ENCODE data around the gene ABHD13.

The ABHD13 gene

GRCh38 chr13:108272333-108272732 lies 54.1 kb downstream of the ABHD13 start:
- H3K4me3 ChIP-seq (ENCODE audit: low read length), result no peak overlapping the region
- H3K27ac ChIP-seq (ENCODE audit: low read length), result no peak overlapping the region
- H3K9ac ChIP-seq (ENCODE audit: low read depth, low read length), result no peak overlapping the region

DNA sequence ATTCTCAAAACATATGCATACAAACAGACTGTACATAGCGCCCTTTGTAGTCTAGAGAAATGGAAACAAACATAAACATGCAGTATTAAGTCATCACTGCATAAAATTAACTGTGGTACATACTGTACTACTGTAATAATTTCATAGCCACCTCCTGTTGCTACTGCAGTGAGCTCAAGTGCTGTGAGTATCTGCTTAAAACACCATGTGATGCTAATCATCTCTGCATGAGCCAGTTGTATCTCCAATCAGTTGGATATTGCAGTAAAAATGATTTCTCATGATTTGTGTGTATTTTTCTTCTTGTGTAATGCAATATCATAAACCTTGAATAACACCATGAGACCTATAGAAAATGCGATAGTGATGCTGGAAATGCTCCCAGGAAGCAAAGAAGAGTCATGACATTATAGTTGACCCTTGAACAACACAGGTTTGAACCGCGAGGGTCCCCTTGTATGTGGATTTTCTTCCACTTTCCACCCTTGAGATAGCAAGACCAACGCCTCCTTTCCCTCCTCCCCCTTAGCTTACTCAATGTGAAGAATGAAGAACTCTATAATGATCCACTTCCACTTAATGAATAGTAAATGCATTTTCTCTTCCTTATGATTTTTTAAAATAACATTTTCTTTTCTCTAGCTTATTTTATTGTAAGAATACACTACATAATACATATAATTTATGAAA lies 55.4 kb downstream of the ABHD13 start:
- Histone ChIP-seq H3K9ac (ENCODE audit: low read depth, low read length) (no peak overlapping the region), H3K4me1 (ENCODE audit: insufficient read depth, low read length) (no peaks in the 10 kb centered on the region), H3K27ac (ENCODE audit: low read length) (no peak overlapping the region), H3K4me3 (ENCODE audit: low read length) (no peak overlapping the region), H3K27me3 (ENCODE audit: insufficient read depth, low read length) (no peaks in the 10 kb centered on the region), H3K36me3 (ENCODE audit: insufficient read depth, low read depth, low read length) (no peaks in the 10 kb centered on the region), H3K9me3 (ENCODE audit: insufficient read depth, low read depth, low read length) (no peaks in the 10 kb centered on the region)

More at GRCh38 chr13:108272333-108272732, 54.1 kb downstream of the ABHD13 start:
- Histone ChIP-seq H3K36me3 (ENCODE audit: insufficient read depth, low read depth, low read length) (no peaks in the 10 kb centered on the region), H3K27me3 (ENCODE audit: insufficient read depth, low read length) (no peaks in the 10 kb centered on the region), H3K9me3 (ENCODE audit: insufficient read depth, low read depth, low read length) (no peaks in the 10 kb centered on the region), H3K4me1 (ENCODE audit: insufficient read depth, low read length) (no peaks in the 10 kb centered on the region)

DNA sequence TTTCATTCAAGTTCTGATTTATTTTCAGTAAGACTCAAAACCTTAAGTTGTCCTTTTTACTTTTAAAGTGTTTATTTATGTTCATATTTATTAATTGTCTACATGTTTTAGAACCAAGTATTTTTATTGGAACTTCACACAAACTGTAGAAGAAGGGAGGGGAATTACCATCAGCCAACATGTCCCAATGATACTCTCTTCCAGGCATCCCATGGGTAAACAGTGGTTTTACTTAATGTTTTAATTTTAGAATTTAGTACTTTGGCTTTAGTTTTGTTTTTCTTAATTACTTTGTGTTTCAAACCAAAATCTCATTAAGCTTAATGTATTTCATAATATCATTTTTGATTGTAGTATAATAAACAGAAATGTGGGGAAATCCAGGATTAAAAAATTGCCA lies 56.5 kb downstream of the ABHD13 start:
- H3K9ac ChIP-seq (ENCODE audit: low read depth, low read length), result no peak overlapping the region
- H3K27ac ChIP-seq (ENCODE audit: low read length), result no peak overlapping the region
- H3K27me3 ChIP-seq (ENCODE audit: insufficient read depth, low read length), result no peaks in the 10 kb centered on the region
- no peaks in the 10 kb centered on the region for H3K4me1 ChIP-seq (ENCODE audit: insufficient read depth, low read length)
- no peaks in the 10 kb centered on the region for H3K36me3 ChIP-seq (ENCODE audit: insufficient read depth, low read depth, low read length)
- H3K4me3 ChIP-seq (ENCODE audit: low read length), result no peak overlapping the region
- no peaks in the 10 kb centered on the region for H3K9me3 ChIP-seq (ENCODE audit: insufficient read depth, low read depth, low read length)

DNA sequence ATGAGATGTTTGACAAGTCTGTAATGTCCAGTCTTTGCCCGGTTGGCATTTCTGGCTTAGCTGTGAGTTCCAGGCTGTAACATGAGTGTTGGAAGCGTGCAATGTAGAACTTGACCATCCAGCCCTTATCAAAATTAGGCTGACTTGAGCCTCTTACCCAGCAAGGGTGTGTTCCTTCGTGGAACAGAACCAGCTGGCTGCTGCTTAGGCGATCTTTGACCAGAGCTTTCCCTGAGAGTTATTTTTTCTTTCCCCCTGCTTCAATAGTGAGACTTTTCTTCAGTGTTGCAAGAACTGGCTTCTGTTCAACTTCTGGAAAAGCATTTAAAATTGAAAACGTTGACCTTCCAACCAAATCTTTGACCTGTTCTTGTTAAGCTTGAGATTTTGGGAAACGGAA lies 57.9 kb downstream of the ABHD13 start:
- Histone ChIP-seq H3K27ac (ENCODE audit: low read length) (no peak overlapping the region), H3K36me3 (ENCODE audit: insufficient read depth, low read depth, low read length) (no peaks in the 10 kb centered on the region), H3K4me1 (ENCODE audit: insufficient read depth, low read length) (no peaks in the 10 kb centered on the region), H3K9me3 (ENCODE audit: insufficient read depth, low read depth, low read length) (no peaks in the 10 kb centered on the region), H3K27me3 (ENCODE audit: insufficient read depth, low read length) (no peaks in the 10 kb centered on the region), H3K4me3 (ENCODE audit: low read length) (no peak overlapping the region), H3K9ac (ENCODE audit: low read depth, low read length) (no peak overlapping the region)

DNA sequence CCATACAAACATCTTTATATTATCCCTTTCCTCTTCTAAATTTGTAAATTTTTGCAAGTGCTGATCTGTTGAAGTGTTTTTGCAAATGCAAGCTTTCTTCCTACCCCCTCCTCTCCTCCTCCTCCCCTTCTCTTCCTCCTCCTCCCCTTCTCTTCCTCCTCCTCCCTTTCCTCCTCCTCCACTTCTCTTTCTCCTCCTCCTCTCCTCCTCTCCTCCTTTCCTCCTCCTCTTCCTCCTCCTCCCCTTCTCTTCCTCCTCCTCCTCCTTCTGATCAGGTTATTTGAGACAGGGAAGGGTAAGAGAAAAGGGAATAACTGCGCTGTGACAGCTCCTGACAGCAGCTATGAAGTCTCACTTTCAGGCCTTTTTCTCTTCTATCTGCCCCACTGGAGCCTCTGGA lies 60.3 kb downstream of the ABHD13 start:
- no peaks in the 10 kb centered on the region for H3K27me3 ChIP-seq (ENCODE audit: insufficient read depth, low read length)
- H3K9ac ChIP-seq (ENCODE audit: low read depth, low read length), result no peak overlapping the region
- no peaks in the 10 kb centered on the region for H3K36me3 ChIP-seq (ENCODE audit: insufficient read depth, low read depth, low read length)
- no peak overlapping the region for H3K4me3 ChIP-seq (ENCODE audit: low read length)
- H3K4me1 ChIP-seq (ENCODE audit: insufficient read depth, low read length), result no peaks in the 10 kb centered on the region
- no peaks in the 10 kb centered on the region for H3K9me3 ChIP-seq (ENCODE audit: insufficient read depth, low read depth, low read length)
- no peak overlapping the region for H3K27ac ChIP-seq (ENCODE audit: low read length)

DNA sequence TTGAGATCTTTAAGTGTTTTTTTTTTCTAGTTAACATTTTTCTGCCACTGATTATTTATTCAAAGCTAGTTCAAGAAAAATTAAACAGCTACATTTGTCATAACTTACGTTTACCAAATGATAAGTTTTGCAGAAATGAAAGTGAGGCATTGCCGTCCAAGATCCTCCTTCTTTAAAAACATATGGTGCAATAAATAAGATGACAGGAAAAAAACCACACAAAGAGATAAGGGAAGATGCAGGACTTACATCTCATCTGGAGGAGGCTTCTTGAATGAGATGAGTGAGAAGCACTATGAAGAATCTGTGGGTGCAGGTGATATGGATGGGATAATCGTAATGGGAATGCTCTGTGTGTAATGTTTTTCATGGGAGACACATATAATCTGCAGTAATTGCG lies 63.7 kb downstream of the ABHD13 start:
- no peaks in the 10 kb centered on the region for H3K4me1 ChIP-seq (ENCODE audit: insufficient read depth, low read length)
- H3K27me3 ChIP-seq (ENCODE audit: insufficient read depth, low read length), result no peaks in the 10 kb centered on the region

DNA sequence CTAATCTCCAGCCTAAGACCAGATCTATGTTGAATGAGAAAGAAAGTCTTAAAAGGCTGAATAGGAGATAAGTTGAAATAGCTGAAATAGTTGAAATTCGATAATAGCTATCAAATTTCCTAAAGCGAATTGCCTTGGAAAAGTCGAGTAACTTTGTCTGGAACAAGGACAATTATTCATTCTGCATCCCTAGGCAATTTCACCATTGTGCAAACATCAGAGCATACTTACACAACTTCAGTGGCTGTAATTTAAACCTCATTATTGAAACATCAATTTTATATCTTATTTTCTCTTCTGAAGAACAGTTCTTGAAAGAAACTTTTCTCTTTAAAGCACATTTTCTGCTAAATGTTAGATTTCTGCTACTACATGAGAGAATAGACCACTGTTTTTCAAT lies 64.9 kb downstream of the ABHD13 start:
- no peaks in the 10 kb centered on the region for H3K27me3 ChIP-seq (ENCODE audit: insufficient read depth, low read length)
- H3K9ac ChIP-seq (ENCODE audit: low read depth, low read length), result no peak overlapping the region
- H3K9me3 ChIP-seq (ENCODE audit: insufficient read depth, low read depth, low read length), result no peaks in the 10 kb centered on the region
- no peak overlapping the region for H3K27ac ChIP-seq (ENCODE audit: low read length)
- H3K36me3 ChIP-seq (ENCODE audit: insufficient read depth, low read depth, low read length), result no peaks in the 10 kb centered on the region
- H3K4me1 ChIP-seq (ENCODE audit: insufficient read depth, low read length), result no peaks in the 10 kb centered on the region
- no peak overlapping the region for H3K4me3 ChIP-seq (ENCODE audit: low read length)

More for the DNA sequence above, 63.7 kb downstream of the ABHD13 start:
- no peaks in the 10 kb centered on the region for H3K9me3 ChIP-seq (ENCODE audit: insufficient read depth, low read depth, low read length)
- no peak overlapping the region for H3K27ac ChIP-seq (ENCODE audit: low read length)
- no peaks in the 10 kb centered on the region for H3K36me3 ChIP-seq (ENCODE audit: insufficient read depth, low read depth, low read length)
- H3K9ac ChIP-seq (ENCODE audit: low read depth, low read length), result no peak overlapping the region
- H3K4me3 ChIP-seq (ENCODE audit: low read length), result no peak overlapping the region

All from iPS-20b (cell line).